GM19025 (cell line): ENCODE measurements around the gene C6orf136.
A peak's percentile ranks its signal among the peaks of the same experiment; 100 is the strongest.

Source experiments
- ATAC-seq: cut with Tn5 transposase; IDR thresholded peaks from one replicate; pipeline ENCODE4 v1.9.1; 2021; ENCODE audit warnings: mild to moderate bottlenecking, low read depth, moderate library complexity; ENCODE audit not compliant: unreplicated experiment

Gene C6orf136

DNA sequence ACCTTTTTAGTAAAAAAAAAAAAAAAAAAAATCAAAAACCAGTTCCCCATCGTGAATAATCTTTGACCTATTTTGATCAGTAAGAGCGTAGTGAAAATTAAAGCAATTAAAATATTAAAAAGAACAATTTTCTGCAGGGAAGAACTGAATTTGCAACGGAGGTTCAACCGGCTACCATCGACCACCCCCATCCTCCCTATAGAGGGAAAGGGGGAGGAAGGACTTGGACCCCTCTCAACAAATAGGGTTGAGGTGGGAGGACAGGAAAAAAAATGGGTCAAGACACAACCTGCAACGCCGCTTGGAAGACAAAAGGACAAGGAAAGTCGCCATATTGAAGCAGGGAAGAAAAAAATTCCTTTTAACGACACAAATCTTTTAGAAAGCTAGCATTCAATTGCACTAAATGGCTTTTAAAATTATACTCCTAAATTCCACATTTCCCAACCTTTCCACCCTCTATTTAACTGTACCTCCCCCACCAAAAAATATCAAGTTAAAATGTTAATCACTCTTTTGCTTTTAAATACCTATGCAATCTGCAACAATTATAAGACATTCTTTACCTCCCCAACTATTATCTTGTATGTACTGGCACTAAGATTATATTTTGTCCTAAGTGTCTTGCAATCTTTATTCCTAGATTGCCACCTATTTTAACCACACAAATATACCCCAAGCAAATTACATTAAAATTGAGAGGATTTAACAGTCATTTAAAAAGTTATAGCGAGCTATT is 31.5 kb upstream of the C6orf136 start:
- ATAC-seq = no peak

DNA sequence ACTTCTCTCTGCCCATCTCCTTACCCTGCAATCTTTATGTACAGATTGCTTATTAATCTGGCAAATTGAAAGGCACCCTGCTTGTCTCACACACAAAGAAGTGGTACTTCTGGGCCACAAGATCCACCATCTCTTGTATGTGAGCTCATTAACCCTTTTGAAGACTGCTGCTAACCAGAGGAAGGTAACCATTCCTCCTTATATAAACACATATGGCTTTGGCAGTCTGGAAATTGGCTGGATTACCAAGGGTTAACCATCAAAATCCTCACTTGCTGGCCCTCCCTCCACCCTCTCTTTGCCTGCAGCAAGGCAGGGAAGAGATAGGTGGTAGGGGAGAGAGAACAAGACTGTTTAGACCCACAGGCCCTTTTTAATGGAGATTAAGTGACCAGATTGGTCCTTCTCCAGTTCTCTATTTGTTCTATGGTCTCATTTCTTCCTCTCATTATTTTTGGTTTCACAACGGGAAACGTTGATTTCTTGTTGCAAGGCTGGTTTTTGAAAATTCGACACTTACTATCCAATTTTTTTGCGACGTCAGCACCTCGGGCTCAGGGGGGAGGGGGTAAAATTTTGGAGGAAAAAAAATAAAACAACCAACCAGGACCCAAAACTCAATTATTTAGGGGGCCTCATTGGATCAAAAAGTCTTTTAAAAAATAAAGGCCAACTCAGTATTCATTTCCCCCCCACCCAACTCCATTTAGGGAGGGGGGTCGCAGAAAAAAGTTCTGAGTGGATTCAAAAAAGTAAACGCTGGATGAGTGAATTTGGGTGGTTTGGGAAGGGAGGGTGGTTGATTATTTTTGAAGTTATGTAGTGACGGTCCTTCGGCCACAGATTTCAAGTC is 30.7 kb upstream of the C6orf136 start:
- ATAC-seq = no peak

DNA sequence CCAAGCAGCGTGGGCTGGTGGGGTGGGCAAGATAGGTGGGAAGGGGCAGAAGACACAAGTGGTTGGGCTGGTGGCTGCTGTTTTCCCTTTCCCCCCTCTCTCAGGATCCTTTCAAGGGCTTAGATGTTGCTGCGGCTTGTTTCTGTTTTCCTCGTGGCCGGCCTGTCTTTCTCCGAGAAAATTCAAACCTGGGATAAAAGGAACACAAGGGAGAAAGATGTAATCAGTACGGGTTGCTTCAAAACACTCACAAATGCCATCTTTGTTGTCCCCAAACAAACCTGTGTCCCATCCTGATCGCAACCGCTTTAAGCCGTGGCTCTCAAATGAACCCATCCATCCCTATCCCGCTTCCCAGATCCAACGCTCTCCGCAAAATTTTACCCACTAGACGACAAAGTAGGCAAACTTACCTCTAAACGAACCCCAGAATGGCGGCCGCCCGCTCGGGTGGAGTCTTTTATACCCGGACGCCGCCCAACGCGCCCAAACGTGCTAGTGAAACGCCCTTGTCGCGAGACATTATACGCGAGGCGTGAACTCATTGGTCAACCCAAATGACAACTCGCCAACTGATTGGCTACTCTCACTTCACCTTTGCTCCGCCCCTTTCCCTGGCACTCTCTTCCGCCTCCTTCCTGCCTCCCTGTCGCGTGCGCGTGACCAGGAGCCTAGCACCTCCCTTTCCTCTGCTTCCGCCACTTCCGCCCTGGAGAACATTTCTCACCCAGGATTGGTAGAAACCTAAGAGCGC is 29.9 kb upstream of the C6orf136 start, which contains the start of gene PPP1R10:
Gene PPP1R10 (minus strand): TSS at position 433 of the 754 bp plus-strand sequence. CDS start 7,299 bp downstream, outside the sequence.
- peak; percentile 77 for ATAC-seq

DNA sequence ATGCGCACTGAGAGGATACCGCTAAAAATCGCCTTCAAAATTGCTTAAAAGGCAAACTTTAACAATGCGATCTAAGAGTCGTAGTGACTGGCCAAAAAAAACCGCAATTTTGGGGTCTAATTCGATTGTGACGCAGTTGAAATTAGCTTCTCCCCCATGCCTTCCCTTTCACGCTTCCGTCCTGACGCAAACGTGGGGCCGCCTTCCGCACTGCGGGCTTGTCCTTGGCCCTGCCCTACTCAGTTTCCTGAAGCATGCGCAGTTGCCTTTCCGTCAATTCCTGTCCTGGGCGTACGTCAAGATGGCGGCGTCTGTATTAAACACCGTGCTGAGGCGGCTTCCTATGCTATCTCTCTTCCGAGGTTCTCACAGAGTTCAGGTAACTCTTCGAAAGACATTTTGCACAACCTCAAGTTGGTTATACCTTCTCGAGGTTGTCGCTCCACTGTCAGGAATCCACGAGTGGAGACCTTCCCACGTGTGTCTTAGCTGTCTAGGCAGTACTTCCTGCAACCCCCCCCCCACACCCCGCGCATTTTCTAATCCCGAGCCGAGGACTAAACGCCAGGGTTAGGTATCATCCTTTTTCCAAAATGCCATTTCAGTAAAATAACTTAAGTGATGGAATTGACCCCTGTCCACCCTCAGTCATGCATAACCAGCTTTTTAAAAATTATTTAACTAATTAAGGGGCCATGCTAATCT is 29.2 kb upstream of the C6orf136 start, which contains the start of gene MRPS18B:
Gene MRPS18B (plus strand): TSS at position 276 of the 705 bp plus-strand sequence. CDS start 26 bp downstream, at position 302.
- peak; percentile 75 for ATAC-seq

DNA sequence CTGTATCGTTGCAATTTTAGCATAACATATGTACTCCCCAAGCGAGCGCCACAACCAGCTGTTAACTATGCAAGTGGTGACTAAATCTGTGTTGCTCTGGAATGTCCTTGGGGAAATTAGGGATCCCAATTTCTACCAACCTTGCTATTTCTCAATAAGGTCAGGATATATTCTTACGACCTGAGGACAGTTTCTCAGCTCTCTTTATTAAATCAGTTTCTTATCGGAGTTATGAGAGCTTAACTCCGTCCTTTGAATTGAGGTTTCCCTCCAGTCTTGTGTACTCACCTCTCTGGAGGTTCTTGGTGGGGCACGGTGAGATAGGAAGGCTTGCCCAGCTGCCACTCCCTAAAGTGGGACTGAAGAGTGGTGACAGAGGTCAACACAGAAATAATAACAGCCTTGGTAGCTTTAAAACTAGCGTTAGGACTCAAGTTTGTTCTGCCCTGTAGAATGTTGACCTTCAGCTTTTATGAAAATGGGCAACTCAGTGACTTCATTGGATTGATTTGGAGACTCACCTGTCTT is 28.6 kb upstream of the C6orf136 start:
- no peak for ATAC-seq

DNA sequence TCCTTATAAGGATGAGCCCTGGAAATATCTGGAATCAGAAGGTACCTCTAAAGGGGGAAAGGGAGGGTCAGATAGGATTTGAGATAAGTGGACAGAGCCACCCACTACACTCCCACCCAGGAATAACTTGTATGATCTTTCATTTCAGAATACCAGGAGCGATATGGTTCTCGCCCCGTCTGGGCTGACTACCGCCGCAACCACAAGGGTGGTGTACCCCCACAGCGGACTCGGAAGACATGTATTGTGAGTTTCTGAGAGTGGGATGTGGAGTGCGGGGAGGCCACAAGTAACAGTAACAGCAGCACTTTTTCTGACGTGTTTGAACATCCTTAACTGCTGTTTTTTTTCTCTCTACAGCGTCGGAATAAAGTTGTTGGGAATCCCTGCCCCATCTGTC is 27.4 kb upstream of the C6orf136 start:
- ATAC-seq = no peak

DNA sequence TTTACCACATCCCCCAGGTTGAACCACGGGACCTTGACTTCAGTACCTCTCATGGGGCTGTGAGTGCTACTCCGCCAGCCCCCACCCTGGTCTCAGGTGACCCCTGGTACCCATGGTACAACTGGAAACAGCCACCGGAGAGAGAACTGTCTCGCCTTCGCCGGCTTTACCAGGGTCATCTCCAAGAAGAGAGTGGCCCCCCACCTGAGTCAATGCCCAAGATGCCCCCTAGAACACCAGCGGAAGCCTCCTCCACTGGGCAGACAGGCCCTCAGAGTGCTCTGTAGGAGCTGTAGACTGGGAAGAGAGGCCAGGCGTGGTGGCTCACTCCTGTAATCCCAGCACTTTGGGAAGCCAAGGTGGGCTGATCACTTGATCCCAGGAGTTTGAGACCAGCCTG is 21.4 kb upstream of the C6orf136 start:
- ATAC-seq = no peak

DNA sequence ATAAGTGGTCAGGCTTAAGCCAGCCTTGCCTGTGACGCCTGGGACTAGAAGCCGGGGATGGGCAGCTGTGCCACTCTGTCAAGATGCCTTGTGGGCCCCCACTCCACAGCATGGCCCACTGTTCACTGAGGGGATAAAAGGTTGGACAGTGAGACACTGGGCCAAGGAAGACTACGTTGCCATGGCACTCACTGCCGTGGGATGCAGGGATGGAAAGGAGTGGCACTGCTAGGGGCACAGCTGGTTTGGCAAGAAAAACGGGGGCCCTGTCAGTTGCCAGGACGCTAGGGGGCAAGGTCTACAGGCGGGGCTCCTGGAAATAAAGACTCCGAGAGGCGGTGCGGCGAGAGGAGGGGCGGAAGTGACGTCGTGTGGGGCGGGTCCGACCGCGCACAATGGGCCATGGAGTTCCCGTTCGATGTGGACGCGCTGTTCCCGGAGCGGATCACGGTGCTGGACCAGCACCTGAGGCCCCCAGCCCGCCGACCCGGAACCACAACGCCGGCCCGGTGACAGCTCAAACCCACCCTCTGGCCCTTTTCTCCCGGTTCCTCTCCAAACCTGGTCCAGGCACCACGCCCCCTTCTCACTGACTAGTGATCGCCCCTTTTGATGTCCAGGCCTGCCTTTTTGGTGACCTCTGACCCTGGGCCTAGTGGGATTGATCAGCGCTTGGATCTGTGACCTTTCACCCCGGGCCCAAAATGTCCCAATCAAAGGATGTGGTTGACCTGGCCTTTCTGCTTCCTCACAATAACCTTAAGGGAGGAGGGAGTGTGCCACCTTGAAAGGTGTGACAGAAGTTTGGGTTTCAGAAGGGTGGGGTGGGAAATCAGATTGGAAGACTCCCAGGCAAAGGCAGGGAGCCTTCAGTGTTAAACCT is 20.2 kb upstream of the C6orf136 start, which contains the start of gene ATAT1:
Gene ATAT1 (plus strand): TSS at position 391 of the 883 bp plus-strand sequence.
- ATAC-seq = peak; percentile 87

DNA sequence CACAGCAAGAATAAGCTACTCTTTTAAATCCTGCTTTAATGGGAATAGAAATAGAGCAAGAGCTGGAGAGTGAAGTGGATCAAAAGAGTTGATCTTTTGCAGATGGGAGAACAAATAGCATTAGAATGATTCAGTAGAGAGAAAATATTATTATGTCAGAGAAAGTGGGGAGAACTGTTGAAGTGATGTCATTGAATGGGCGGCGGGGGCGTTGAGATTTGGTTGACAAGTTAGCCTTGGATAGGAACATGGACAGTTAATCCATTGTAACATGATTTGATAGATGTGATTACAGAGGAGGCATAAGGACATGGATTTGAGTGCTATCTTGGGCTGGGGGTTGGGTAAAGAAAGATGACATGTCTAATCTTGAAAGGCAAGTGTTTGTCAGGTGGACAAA is 11.1 kb upstream of the C6orf136 start:
- no peak for ATAC-seq

DNA sequence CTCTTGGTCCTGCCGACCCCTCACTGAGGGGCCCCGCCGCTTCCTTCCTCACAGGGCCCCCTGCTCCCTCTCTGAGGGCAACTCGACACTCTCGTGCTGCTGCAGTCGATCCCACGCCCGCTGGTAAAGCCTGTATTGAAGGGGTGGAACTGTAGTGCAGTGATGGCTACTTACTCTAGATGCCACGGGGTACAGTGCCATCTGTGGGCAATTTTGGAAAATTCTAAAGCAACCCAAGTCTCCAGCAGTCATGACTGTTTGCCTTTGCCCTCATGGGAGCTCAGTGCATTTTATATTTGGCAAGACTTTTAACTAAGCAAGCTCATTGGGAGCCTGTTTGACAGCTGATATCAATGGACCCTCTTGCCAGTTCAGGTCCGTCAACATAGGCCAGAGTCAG is 6.5 kb upstream of the C6orf136 start:
- no peak for ATAC-seq

DNA sequence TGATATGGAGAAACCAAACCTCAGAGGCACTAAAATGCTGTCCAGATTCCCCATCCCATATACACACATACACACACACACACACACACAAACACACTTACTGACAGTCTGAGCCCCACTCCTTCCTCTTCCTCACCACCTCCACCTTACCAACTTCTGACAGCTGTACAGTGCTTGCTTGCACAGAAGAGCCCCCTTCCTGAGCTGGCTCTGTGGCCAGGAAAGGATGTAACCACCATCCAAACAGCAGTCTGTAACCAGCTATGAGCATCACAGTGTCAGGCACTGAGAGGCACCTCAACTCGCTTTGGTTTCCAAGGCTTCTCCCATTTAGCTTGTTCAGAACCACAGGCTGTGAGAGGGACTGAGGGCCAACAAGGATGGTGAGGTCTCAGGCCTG is 5.9 kb upstream of the C6orf136 start:
- no peak for ATAC-seq

DNA sequence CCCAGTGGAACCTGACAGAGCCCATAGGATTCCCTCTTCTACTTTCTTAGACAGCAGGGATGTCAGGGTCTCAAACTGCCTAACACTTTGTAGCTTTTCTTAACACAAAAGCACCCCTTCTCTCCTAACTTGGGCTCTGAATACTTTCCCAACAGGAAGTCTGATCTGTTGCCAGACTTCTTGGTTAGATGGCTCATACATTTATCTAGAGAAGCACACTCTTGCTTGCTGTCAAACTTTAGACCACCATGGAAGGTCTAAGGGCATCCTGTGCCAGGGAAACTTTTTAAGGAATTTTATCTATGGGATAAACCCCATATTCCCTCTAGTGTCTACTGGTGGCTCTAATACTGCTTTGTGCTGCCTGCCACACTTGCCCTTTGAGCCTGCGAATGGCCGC is 3.3 kb upstream of the C6orf136 start:
- no peak for ATAC-seq

DNA sequence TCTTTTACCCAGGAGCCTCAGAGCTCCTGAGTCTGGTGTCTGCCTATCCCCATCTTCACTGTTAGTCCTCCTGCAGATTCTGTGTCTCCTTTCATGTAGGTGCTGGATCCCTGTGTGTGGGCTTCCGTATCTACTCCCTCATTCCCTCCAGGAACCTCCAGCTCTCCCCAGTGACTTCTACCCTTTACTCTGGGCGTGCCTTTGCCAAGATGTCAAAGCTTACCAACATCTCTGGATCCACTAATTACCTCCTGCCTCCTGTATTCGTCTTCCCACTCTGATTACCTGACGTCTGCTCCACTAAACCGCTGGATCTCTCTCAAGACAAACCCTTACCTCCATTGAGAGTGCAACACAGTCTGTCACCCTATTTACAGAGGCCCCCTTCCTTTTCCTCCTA is 2.2 kb upstream of the C6orf136 start:
- ATAC-seq = no peak

DNA sequence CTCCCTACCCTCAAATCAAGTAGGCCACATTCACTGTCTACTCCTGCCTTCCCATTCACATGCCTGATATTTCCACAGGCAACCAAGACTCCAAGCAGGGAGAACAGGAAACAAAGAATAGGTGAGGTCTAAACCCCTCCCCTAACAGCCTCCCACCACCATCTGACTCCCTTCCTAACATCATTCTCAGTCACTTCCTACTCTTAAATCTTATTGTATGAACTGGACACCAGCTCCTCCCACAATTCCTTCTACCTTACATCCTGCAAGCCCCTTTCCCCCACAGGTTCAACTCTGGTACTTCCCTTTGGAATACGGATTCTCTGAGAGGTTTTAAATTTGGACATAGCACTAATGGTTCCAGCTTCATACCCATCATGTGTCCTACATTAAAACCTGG is 944 bp upstream of the C6orf136 start:
- no peak for ATAC-seq

DNA sequence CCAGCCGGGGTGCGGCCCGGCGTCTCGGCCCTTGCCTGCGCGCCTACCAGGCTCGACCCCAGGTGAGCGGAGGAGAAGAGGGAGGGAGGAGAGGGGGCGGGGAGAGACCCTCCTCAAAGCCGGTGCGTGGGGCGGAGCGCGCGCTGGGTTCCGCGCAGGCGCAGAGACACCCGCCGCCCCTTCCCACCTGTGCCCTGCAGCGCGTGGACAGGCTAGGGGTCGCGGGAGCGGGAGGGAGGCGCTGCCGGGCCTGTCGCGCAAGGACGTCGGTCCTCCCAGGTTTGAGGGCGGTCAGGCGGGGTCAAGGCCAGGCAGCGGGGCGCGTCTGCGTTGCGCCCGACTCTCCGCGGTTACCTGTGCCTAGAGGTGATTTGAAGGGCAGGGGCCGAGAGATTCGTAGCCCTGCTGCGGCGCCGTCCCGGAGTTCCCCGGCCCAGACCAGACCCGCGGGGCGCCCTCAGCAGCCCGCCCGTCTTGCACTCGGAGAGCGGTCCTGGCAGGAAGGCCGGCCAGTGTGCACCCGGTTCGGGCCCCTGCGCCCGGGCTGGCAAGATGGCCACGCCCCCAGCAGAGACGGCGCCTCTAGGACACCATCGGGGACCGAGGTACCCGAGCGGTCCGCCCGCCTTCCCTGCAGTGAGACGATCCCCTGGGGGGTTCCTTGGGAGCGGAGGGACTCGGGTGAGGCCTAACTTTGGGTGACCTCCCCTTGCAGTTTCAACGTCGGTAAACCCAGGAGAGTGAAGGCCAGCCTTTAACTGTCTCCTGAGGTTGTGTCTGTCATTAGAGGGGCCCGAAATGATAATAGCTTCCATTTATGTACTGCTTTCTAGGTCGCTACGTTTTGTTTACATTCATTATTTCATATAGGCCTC is 546 bp downstream of the C6orf136 start:
- peak; percentile 46 for ATAC-seq

DNA sequence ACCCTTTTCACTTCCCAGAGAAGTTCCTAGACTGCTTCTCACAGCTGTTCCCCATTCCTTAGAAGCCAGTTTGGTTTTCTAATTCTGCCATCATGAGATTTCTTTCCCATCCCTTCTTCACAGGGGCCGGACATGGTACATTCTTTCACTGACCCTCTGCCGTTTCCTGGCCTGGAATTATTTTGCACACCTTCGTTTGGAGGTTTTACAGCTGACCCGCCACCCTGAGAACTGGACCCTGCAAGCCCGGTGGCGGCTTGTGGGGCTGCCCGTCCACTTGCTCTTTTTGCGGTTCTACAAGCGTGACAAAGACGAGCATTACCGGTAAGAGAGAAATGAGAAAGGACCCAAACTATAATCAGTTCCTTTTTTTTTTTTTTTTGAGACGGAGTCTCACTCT is 4.2 kb downstream of the C6orf136 start:
- ATAC-seq = no peak

DNA sequence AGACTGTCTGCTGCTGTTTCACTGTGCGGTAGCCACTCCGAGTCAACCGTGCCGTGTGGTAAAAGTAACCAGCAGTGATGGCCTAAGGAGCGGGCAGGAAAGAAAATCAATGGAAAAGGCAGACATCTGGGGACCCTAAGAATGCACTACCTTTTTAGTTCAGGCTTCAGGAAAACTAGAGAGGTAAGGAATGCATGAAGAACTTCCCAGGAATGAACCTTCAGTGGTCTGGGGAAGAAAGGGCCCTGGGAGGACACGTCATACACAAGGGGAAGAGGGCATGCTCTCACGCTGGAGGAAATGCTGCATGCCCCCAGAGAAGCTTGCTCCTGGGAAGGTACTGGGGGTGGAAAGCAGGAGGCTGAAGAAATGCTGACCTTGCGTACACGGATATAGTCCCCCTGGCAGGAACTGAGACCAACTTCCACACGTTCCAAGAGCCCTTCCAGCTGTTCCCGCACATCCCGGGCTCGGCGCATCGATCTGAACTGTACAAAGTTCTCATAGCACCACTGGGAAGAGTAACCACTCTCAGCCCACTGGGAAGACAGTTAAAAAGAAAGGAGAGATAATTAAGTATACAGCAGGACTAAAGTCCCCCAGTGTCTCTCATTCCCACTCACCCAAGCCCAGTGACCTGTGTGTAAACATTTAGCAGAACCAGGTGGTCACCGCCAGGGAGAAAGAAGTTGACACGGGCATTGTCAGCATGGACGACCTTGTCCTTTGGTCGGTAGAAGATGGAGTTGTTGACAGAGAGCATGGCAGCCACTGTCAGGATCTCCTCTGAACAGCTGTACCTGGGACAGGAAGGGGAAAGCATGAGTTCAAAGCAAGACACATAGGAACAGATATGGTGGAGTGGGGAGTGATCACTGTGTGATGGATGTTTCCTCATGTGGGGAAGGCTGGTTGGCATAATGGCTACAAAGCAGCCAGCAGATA is 8.1 kb downstream of the C6orf136 start:
- ATAC-seq = no peak
